GM12801 (cell line): ENCODE data around the gene EFCAB6.

Experiments used
- TF ChIP-seq, protein P1 (sequence below): IDR thresholded peaks from one replicate; pipeline ENCODE4 v1.5.1; 2011; ENCODE audit warnings: control low read depth; ENCODE audit not compliant: insufficient read length; ENCODE audit errors: extremely low read depth

EFCAB6 gene

DNA sequence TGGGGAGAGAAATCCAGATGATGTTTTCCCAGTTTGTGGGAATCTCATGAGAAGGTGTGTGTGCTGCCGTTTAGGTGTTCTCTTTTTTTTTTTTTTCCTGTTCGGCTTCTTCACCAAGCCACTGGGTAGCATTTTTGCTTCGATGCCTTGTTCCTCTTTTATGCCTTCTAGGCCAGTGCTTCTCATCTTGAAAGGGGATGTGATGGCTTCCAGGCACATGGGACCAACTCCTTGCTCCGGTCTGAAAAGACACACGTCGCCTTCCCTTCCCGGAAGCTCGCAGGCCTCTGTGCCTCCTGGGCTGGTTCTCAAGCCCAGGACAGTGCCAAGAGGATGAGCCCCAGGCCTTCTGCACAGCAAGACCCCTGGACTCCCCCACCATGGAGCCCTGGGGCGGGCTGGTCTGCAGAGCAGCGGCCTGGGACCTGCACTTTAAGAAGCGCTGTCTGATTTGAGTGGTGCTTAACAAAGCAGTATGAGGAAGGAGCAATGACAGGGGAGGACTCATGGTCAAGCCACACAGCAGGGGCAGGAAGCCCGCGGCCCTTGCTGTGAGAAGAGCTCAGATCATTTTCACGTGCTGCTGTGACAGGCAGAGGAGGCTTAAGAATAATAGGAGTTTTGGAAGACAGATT lies 241.5 kb downstream of the EFCAB6 start:
- TF ChIP-seq, protein P1, sequence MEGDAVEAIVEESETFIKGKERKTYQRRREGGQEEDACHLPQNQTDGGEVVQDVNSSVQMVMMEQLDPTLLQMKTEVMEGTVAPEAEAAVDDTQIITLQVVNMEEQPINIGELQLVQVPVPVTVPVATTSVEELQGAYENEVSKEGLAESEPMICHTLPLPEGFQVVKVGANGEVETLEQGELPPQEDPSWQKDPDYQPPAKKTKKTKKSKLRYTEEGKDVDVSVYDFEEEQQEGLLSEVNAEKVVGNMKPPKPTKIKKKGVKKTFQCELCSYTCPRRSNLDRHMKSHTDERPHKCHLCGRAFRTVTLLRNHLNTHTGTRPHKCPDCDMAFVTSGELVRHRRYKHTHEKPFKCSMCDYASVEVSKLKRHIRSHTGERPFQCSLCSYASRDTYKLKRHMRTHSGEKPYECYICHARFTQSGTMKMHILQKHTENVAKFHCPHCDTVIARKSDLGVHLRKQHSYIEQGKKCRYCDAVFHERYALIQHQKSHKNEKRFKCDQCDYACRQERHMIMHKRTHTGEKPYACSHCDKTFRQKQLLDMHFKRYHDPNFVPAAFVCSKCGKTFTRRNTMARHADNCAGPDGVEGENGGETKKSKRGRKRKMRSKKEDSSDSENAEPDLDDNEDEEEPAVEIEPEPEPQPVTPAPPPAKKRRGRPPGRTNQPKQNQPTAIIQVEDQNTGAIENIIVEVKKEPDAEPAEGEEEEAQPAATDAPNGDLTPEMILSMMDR, result no peak

DNA sequence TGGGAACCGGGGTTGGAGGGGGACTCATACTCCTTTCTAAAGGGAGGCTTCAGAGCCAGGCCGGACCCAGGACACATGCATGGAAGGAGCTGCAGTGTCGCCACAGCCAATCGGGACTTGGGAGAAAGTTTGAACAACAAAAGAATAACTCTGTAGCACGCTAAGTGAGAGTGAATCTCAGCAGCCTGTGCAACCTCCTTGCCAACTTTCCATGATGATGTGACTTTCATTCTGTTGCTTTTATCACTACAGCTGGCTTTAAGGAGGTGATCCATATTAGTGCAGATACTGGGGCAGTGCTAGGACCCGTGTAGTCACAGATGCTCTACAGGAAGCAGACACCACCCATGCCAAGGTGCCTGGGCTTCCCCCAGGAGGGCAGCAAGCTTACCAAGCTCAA lies 243.0 kb downstream of the EFCAB6 start:
- TF ChIP-seq, protein P1, result no peak

DNA sequence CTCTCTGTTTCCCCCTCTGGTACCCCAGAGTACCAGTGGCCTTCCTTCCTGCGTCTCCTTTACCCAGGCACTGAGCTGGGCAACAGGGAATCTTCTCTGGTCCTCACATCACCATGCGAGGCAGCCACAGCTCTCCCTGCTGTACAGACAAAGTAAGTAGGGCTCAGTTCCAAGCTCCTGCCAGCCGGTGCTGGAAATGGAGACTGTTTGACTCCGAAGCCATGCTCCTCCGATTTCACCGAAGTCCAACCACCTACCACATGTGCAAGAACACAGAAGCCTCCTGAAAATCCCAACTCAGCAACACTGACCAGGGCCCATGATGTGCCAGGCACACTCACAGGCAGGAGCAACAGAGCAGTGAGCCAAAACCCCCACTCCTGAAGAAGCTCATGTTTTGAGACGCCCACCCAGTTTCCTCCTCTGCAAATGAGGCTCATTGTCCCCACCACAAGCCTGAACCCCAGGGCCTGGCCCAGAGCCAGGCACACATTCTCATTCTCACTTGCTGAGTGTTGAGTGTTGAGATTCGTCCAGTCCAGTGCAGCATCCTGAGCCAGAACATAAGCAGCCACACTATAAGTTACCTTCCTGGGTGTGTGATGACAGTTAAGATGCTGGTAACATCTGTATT lies 244.3 kb downstream of the EFCAB6 start:
- TF ChIP-seq, protein P1, result no peak

DNA sequence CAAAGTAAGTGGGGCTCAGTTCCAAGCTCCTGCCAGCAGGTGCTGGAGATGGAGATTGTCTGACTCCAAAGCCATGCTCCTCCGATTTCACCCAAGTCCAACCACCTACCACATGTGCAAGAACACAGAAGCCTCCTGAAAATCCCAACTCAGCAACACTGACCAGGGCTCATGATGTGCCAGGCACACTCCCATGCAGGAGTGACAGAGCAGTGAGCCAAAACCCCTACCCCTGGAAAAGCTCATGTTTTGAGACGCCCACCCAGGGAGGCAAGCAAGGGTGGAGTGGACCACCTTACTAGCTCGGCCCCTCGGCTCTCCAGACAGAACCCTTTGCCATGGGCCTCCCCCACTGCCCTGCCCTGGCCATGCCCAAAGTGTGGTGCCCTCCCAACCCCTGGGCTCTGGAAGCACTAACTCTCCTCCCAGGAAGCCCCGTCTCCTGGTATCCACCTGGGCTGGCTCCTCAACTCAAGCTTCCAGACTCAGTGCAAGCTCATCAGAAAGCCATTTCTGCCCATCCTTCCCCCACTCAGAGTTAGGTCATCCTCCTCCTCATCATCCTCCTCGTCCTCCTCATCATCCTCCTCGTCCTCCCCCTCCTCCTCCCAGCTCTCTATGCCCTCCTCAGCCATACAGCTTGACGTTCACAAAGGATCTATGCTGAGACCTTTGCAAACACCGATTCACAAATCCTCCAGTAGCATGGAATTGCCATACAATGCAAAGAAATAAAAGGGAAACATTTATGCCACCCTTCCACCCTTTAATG lies 245.4 kb downstream of the EFCAB6 start:
- TF ChIP-seq, protein P1, result no peak

DNA sequence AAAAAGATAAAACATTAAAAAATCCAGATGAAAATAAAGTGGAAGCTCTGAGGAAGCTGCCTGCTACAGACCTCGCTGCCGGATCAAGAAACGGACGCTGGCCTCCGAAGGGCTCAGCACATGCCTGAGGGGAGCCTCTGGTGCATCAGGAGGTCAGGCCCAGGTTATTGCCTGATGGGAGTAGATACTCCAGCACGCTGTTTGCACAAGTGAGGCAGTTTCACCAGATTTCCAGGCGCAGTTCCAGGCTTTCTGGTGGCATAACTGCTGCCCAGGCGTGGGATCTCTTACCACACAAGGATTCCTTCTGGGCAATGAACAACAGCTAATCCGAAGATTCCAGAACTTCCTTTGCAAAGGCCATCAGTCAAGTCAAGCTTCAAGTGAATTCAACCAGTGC lies 246.1 kb downstream of the EFCAB6 start:
- TF ChIP-seq, protein P1, result no peak

DNA sequence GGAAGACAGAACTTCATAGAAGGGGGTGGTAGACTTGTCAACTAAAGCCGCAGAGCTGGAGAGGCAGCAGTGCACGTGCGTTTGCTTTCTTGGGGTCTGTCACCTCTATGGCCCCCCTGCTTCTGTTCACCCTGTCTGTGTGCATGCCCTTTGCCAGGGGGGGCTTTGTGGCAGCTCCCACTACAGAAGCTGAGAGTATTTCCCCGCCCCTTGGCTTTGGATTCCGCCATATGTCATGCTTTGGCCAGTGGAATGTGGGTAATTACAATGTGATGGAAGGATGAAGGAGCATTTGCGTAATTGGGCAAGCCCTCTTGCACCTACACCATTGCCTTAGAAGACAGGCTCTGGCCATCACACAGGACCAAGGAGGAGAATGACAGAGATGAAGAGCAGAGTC lies 247.2 kb downstream of the EFCAB6 start:
- TF ChIP-seq, protein P1, result no peak

DNA sequence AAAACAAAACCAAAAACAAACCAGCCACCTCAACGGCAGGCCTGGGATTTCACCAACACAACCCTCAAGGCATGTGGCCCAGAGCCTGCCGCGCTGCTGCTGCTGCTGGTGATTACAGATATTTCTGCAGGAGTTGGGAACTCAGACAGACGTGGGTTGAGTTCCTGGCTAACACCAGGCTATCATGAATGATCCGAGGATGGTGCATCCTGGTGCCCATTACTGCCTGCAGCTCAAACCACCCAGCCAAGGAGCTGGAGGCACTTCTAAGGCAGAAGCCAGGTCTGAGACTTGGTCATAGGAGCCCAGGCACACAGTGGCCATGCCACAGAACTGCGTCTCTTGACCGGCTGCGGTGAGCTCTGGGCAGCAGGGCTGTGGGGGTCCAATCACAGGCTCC lies 248.5 kb downstream of the EFCAB6 start:
- TF ChIP-seq, protein P1, result no peak
